Activated CD4-positive, alpha-beta T cell treated with anti-CD3 and anti-CD28 coated beads, Interleukin-2, amount 50 U/mL, for 48 hours (primary cell): Measurements from ENCODE around the gene RPL32.
A peak's percentile ranks its signal among the peaks of the same experiment; 100 is the strongest.
"Not testable (repeated sequence)": the region's sequence is repeated elsewhere in the genome, so short reads cannot be mapped to it uniquely, and the experiment has no call there.

Experiments
- DNase-seq, 2 experiments: peaks; one replicate each; pipeline ENCODE4 v3.0.0-alpha.2; 2020

Gene RPL32

GRCh38 chr3:12841149-12841969 is at the start of gene RPL32:
TSS of gene RPL32 (minus strand) at chr3:12841565. CDS start at chr3:12840237, 1,328 bp downstream.
- DNase-seq, result peak; percentile 84 to 85

GRCh38 chr3:12890610-12891390 is 49.4 kb upstream of the RPL32 start:
- DNase-seq, result no peak

GRCh38 chr3:12886736-12887135 is 45.4 kb upstream of the RPL32 start:
- no peak for DNase-seq

- peak; percentile 18 to 24 for DNase-seq
Observed at GRCh38 chr3:12886106-12886679, 44.8 kb upstream of the RPL32 start.

- DNase-seq, result no peak
Observed at GRCh38 chr3:12885583-12885930, 44.2 kb upstream of the RPL32 start.

GRCh38 chr3:12884790-12885582 is 43.6 kb upstream of the RPL32 start:
- DNase-seq, result no peak

- DNase-seq, result no peak
Observed at GRCh38 chr3:12884186-12884680, 42.9 kb upstream of the RPL32 start.

GRCh38 chr3:12882336-12883310 is 41.3 kb upstream of the RPL32 start:
- no peak for DNase-seq

- not testable (repeated sequence) for DNase-seq
Observed at GRCh38 chr3:12881858-12882257, 40.5 kb upstream of the RPL32 start.

- DNase-seq, result no peak
Observed at GRCh38 chr3:12879191-12879815, 37.9 kb upstream of the RPL32 start.

- DNase-seq, result not testable (repeated sequence)
Observed at GRCh38 chr3:12878758-12879157, 37.4 kb upstream of the RPL32 start.

GRCh38 chr3:12878141-12878574 is 36.8 kb upstream of the RPL32 start:
- no peak for DNase-seq

GRCh38 chr3:12877040-12877439 is 35.7 kb upstream of the RPL32 start:
- no peak for DNase-seq

- peak; percentile 16 to 30 for DNase-seq
Observed at GRCh38 chr3:12875857-12876836, 34.8 kb upstream of the RPL32 start.

- no peak for DNase-seq
Observed at GRCh38 chr3:12871404-12871983, 30.1 kb upstream of the RPL32 start.

- DNase-seq, result no peak
Observed at GRCh38 chr3:12870942-12871341, 29.6 kb upstream of the RPL32 start.

- peak; percentile 49 to 62 for DNase-seq
Observed at GRCh38 chr3:12869035-12869621, 27.8 kb upstream of the RPL32 start.
